CD14-positive monocyte (primary cell): Measurements from ENCODE around the gene CYP27A1. TPM values are rescaled to one million over a fixed set of nuclear protein-coding genes. Genes with fewer than 3 reads are reported as not detected.

ENCODE experiments used
- DNase-seq, 3 donors: peaks; one replicate each; pipeline ENCODE4 v3.0.0-alpha.2; 2011 to 2022
- H2AFZ ChIP-seq: 2 replicates; pipeline ENCODE4 v1.6.0; 2012; ENCODE audit warnings: mild to moderate bottlenecking, low read depth, low read length, inconsistent platforms; ENCODE audit not compliant: insufficient read depth, poor library complexity, severe bottlenecking
- H3K27ac ChIP-seq, 2 donors: 1 replicate in 1 of 2; 2 replicates in 1 of 2; pipeline ENCODE4 v1.5.1; 2012 to 2013; ENCODE audit warnings: low read length in 2 of 2, control low read depth in 1 of 2, inconsistent platforms in 1 of 2, low read depth in 1 of 2, mild to moderate bottlenecking in 1 of 2
- H3K27me3 ChIP-seq, 2 donors: one replicate each; pipeline versions ENCODE4 v1.6.0 to v1.6.1; 2011 to 2013; ENCODE audit warnings: low read length in 2 of 2; ENCODE audit not compliant: control insufficient read depth in 2 of 2, insufficient read depth in 2 of 2
- H3K36me3 ChIP-seq, 2 donors: replicated peaks in 1 of 2; 1 replicate in 1 of 2; 2 replicates in 1 of 2; pipeline versions ENCODE4 v1.5.1 to v1.6.1; 2012 to 2013; ENCODE audit warnings: low read length in 2 of 2, control low read depth in 1 of 2, inconsistent platforms in 1 of 2, mild to moderate bottlenecking in 1 of 2; ENCODE audit not compliant: insufficient read depth in 2 of 2, control insufficient read depth in 1 of 2
- H3K4me1 ChIP-seq, 2 donors: 1 replicate in 1 of 2; 2 replicates in 1 of 2; pipeline versions ENCODE4 v1.5.1 to v1.6.1; 2012 to 2013; ENCODE audit warnings: low read length in 2 of 2, control low read depth in 1 of 2, inconsistent platforms in 1 of 2, mild to moderate bottlenecking in 1 of 2, moderate library complexity in 1 of 2; ENCODE audit not compliant: insufficient read depth in 2 of 2, control insufficient read depth in 1 of 2
- H3K4me2 ChIP-seq: replicated peaks from 2 replicates; pipeline ENCODE3; 2012; ENCODE audit warnings: low read length, moderate library complexity, mild to moderate bottlenecking; ENCODE audit not compliant: poor library complexity, severe bottlenecking; ENCODE audit errors: extremely low read depth
- H3K4me3 ChIP-seq, 3 experiments: fragments of 200-600 bp in 1 of 3; sonication (generic) in 1 of 3; replicated peaks in 1 of 3; 1 replicate in 2 of 3; 2 replicates in 1 of 3; pipeline ENCODE4 v1.5.1; 2011 to 2013; ENCODE audit warnings: low read length in 3 of 3, mild to moderate bottlenecking in 3 of 3, control low read depth in 2 of 3, low read depth in 2 of 3, inconsistent platforms in 1 of 3, moderate library complexity in 1 of 3
- H3K79me2 ChIP-seq: 2 replicates; pipeline ENCODE4 v1.6.0; 2012; ENCODE audit warnings: mild to moderate bottlenecking, control low read depth, inconsistent platforms, low read length, moderate library complexity; ENCODE audit not compliant: insufficient read depth
- H3K9ac ChIP-seq: 2 replicates; pipeline ENCODE4 v1.6.0; 2017; ENCODE audit warnings: low read length, mild to moderate bottlenecking; ENCODE audit not compliant: insufficient read depth, poor library complexity, severe bottlenecking
- H3K9me3 ChIP-seq, 2 donors: replicated peaks in 1 of 2; 1 replicate in 1 of 2; 2 replicates in 1 of 2; pipeline versions ENCODE4 v1.5.1 to v1.6.1; 2012 to 2013; ENCODE audit warnings: low read length in 2 of 2, control low read depth in 1 of 2; ENCODE audit not compliant: control insufficient read depth in 1 of 2, insufficient read depth in 1 of 2
- H4K20me1 ChIP-seq: 2 replicates; pipeline ENCODE4 v1.6.0; 2012; ENCODE audit warnings: mild to moderate bottlenecking, low read length, control low read depth, moderate library complexity; ENCODE audit not compliant: insufficient read depth
- H3K27ac Mint-ChIP-seq, 7 donors: one replicate each; pipeline ENCODE4 v1.8.0; 2020; ENCODE audit warnings: mild to moderate bottlenecking in 7 of 7, mixed read lengths in 7 of 7, moderate library complexity in 6 of 7, inconsistent platforms in 2 of 7
- H3K27me3 Mint-ChIP-seq, 3 donors: one replicate each; pipeline ENCODE4 v1.8.0; 2021 to 2022; ENCODE audit warnings: low read depth in 3 of 3, mild to moderate bottlenecking in 3 of 3, mixed read lengths in 3 of 3, moderate library complexity in 3 of 3, inconsistent platforms in 1 of 3
- H3K36me3 Mint-ChIP-seq, 2 donors: one replicate each; pipeline ENCODE4 v1.8.0; 2020; ENCODE audit warnings: mixed read lengths in 2 of 2, inconsistent platforms in 1 of 2, mild to moderate bottlenecking in 1 of 2
- H3K4me1 Mint-ChIP-seq: one replicate; pipeline ENCODE4 v1.8.0; 2020; ENCODE audit warnings: mild to moderate bottlenecking, mixed read lengths
- H3K4me3 Mint-ChIP-seq, 2 donors: one replicate each; pipeline ENCODE4 v1.8.0; 2020; ENCODE audit warnings: mild to moderate bottlenecking in 2 of 2, mixed read lengths in 2 of 2, moderate library complexity in 1 of 2
- H3K9me3 Mint-ChIP-seq, 7 donors: one replicate each; pipeline ENCODE4 v1.8.0; 2020 to 2022; ENCODE audit warnings: mixed read lengths in 7 of 7, mild to moderate bottlenecking in 6 of 7, moderate library complexity in 6 of 7, inconsistent platforms in 2 of 7
- WGBS: methylation state at CpG from one replicate; pipeline ENCODE4 v1.1.5; 2013; ENCODE audit warnings: missing lambda C conversion rate; ENCODE audit not compliant: insufficient coverage; 5-methylcytosine and 5-hydroxymethylcytosine counted together
- intact Hi-C, 2 donors: fragments of 100-400 bp; cut with micrococcal nuclease; formaldehyde crosslinking; loops; one replicate each; pipeline versions ENCODE4 v1.15.0 to v1.15.1; 2023
- polyA plus RNA-seq, 3 donors: library from polyadenylated mRNA; depleted of rRNA in 1 of 3; unstranded in 2 of 3; stranded (reverse) in 1 of 3; fragments of 300-500 nt in 2 of 3; fragments of >200 nt in 1 of 3; fragmentation: Illumina TruSeq in 2 of 3; gene quantifications; 1 replicate in 2 of 3; 2 replicates in 1 of 3; pipeline ENCODE4 v1.2.3, GENCODE V29; 2012 to 2021
- TF ChIP-seq, protein P1 (sequence below): fragments of 200-600 bp; IDR thresholded peaks from one replicate; pipeline ENCODE4 v1.8.0; 2022; ENCODE audit warnings: antibody characterized with exemption, mild to moderate bottlenecking

The CYP27A1 gene
- polyA plus RNA-seq, 3 donors: 151 to 218 (median 214) TPM

DNA sequence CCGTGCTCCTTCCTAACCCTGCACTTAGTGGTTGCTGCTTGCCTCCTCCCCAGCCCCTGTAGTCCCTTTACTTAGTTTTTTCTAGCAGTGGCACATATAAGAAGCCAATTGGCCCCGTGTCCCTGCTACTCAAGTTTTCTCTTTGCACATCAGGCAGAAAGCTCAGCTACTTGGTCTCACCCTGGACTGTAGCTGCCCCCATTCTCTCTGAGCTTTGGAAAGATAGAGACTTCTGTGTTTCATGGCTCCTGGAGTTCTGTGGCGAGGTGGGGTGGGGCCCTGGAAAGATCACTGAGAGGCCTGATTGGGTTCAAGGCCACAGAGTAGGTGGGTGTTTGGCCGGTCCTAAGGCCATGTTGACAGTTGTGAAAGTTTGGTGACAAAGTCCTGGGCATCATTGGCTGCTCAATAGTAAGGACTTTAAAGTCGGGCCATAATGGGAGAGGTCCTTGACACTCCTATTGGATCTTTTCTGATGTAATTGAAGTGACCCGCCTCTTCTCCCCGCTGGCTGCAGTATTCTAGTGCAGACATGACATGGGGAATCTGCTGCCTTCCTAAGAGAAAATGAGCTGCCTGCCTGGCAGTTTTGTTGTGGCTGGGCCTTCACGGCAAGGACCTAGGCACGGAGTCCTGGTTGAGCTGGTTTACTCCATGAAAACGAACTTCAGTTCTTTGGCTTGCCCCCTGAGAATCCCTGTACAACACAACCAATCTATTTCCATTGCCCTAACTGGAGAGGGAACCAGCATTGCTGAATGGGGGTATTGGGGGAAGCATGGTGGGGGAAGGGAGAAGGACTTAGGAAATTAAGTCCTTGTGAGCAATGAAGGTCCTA lies 26.2 kb upstream of the CYP27A1 start:
- Mint-ChIP-seq H3K4me3 (no peak overlapping the region), H3K27me3 (peaks cover 0 to 3% (median 1%) of the 10 kb centered on the region in 3 donors), H3K27ac (peak overlapping the region in 2 of 7 donors; percentile 55 to 62), H3K36me3 (peaks cover 70 to 72% of the 10 kb centered on the region in 2 donors), H3K9me3 (peaks cover 0 to 3% (median 0%) of the 10 kb centered on the region in 7 donors), H3K4me1 (peaks cover 26% of the 10 kb centered on the region)
- TF ChIP-seq, protein P1, sequence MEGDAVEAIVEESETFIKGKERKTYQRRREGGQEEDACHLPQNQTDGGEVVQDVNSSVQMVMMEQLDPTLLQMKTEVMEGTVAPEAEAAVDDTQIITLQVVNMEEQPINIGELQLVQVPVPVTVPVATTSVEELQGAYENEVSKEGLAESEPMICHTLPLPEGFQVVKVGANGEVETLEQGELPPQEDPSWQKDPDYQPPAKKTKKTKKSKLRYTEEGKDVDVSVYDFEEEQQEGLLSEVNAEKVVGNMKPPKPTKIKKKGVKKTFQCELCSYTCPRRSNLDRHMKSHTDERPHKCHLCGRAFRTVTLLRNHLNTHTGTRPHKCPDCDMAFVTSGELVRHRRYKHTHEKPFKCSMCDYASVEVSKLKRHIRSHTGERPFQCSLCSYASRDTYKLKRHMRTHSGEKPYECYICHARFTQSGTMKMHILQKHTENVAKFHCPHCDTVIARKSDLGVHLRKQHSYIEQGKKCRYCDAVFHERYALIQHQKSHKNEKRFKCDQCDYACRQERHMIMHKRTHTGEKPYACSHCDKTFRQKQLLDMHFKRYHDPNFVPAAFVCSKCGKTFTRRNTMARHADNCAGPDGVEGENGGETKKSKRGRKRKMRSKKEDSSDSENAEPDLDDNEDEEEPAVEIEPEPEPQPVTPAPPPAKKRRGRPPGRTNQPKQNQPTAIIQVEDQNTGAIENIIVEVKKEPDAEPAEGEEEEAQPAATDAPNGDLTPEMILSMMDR: no peak
- Histone ChIP-seq H4K20me1 (no peaks in the 10 kb centered on the region), H3K27ac (no peak overlapping the region), H3K9me3 (no peaks in the 10 kb centered on the region), H3K4me3 (no peak overlapping the region), H2AFZ (no peak overlapping the region), H3K4me1 (peaks cover 17 to 22% of the 10 kb centered on the region in 2 donors), H3K79me2 (no peaks in the 10 kb centered on the region), H3K36me3 (peaks cover 46 to 77% of the 10 kb centered on the region in 2 donors), H3K27me3 (no peaks in the 10 kb centered on the region), H3K4me2 (no peak overlapping the region), H3K9ac (no peak overlapping the region)
- intact Hi-C loops: no loop called here
- no peak for DNase-seq
- 100% methylated on average over 6 of the region's 10 CpGs for WGBS

DNA sequence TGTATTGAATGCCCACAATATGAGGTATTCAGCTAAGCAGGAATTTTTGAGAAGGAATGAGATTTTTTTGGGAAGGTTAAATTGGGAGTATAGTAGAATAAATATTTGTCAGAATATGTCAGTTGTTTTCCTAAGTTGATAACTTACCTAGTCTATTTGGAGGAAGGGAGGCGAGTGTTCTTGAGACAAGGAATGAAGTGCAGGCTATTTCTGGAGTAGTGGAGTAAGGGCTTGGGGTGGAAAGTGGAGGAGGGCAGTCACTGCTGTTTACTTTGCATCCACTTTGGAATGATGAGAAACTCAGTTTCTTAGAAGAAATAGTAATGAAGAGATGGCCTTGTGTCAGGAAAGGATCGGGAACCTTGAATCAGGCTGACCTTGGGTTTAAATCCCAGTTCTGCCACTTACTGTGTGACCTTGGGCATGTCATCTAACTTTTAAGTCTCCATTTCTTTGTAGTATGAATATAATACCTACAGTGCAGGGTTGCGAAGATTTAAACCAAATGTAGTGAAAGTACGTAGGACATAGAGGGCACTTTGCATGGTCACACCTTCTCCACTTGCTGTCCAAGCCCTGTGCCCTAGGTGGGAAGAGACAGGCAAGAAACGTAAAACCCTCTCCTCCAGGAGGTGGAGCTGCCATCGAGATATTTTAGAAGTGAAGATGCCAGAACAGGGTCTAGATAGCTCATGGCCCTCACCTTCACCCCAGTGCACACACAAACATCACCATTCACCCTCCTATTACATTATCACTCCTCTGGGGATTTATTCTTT lies 25.2 kb upstream of the CYP27A1 start:
- H3K4me3 ChIP-seq: no peak overlapping the region
- Mint-ChIP-seq H3K36me3 (peaks cover 62 to 64% of the 10 kb centered on the region in 2 donors), H3K27ac (peak overlapping the region in 2 of 7 donors; percentile 5 to 36), H3K9me3 (peaks cover 0 to 3% (median 0%) of the 10 kb centered on the region in 7 donors), H3K27me3 (peaks cover 0 to 3% (median 1%) of the 10 kb centered on the region in 3 donors), H3K4me3 (no peak overlapping the region), H3K4me1 (peaks cover 26% of the 10 kb centered on the region)
- intact Hi-C loops: no loop called here
- no peaks in the 10 kb centered on the region for H4K20me1 ChIP-seq
- WGBS: 100% methylated on average over 2 of the region's 6 CpGs
- no peak overlapping the region for H2AFZ ChIP-seq
- peaks cover 39 to 67% of the 10 kb centered on the region in 2 donors for H3K36me3 ChIP-seq
- H3K4me2 ChIP-seq: no peak overlapping the region
- DNase-seq: no peak
- no peaks in the 10 kb centered on the region for H3K79me2 ChIP-seq
- no peak overlapping the region for H3K27ac ChIP-seq
- no peaks in the 10 kb centered on the region for H3K27me3 ChIP-seq
- peaks cover 17 to 22% of the 10 kb centered on the region in 2 donors for H3K4me1 ChIP-seq
- no peaks in the 10 kb centered on the region for H3K9me3 ChIP-seq
- TF ChIP-seq, protein P1: no peak
- H3K9ac ChIP-seq: no peak overlapping the region
